ENCODE measurements around the gene ETF1. TPM values are rescaled to one million over a fixed set of nuclear protein-coding genes. Genes with fewer than 3 reads are reported as not detected.
A peak's percentile ranks its signal among the peaks of the same experiment; 100 is the strongest.

The ETF1 gene
- total RNA-seq, 2 donors from 2014 or later = 58.0 to 64.1 TPM

- no peak for DNase-seq (ENCODE audit: low spot score)
- Histone ChIP-seq H3K4me3 (no peak overlapping the region), H3K4me1 (replicated peaks) (peaks cover 2% of the 10 kb centered on the region), H3K9me3 (no peaks in the 10 kb centered on the region), H3K27ac (no peak overlapping the region), H3K27me3 (replicated peaks; ENCODE audit: insufficient read depth) (no peaks in the 10 kb centered on the region), H3K36me3 (peaks cover 7 to 11% of the 10 kb centered on the region in 2 donors)
- WGBS = 93% methylated on average over 4 of the region's 4 CpGs
- intact Hi-C loops (cut with DNase I) = no loop called here
- TF ChIP-seq POLR2A (IDR thresholded peaks at IDR 0.05) (no peak), POLR2AphosphoS5 (IDR thresholded peaks at IDR 0.05) (no peak)
- TF ChIP-seq, protein P1, sequence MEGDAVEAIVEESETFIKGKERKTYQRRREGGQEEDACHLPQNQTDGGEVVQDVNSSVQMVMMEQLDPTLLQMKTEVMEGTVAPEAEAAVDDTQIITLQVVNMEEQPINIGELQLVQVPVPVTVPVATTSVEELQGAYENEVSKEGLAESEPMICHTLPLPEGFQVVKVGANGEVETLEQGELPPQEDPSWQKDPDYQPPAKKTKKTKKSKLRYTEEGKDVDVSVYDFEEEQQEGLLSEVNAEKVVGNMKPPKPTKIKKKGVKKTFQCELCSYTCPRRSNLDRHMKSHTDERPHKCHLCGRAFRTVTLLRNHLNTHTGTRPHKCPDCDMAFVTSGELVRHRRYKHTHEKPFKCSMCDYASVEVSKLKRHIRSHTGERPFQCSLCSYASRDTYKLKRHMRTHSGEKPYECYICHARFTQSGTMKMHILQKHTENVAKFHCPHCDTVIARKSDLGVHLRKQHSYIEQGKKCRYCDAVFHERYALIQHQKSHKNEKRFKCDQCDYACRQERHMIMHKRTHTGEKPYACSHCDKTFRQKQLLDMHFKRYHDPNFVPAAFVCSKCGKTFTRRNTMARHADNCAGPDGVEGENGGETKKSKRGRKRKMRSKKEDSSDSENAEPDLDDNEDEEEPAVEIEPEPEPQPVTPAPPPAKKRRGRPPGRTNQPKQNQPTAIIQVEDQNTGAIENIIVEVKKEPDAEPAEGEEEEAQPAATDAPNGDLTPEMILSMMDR (IDR thresholded peaks at IDR 0.05) = no peak
These were observed 9.6 kb upstream of the ETF1 start for GRCh38 chr5:138552657-138553056.

- H3K36me3 ChIP-seq = no peaks in the 10 kb centered on the region
- H3K27ac ChIP-seq = peak overlapping the region in 1 of 2 donors; percentile 66
- intact Hi-C loops (cut with DNase I) = no loop called here
- H3K4me3 ChIP-seq = no peak overlapping the region
- no peaks in the 10 kb centered on the region for H3K27me3 ChIP-seq (replicated peaks; ENCODE audit: insufficient read depth)
- peaks cover 9% of the 10 kb centered on the region for H3K4me1 ChIP-seq (replicated peaks)
- TF ChIP-seq POLR2AphosphoS5 (IDR thresholded peaks at IDR 0.05) (no peak), POLR2A (IDR thresholded peaks at IDR 0.05) (no peak)
- TF ChIP-seq, protein P1 (IDR thresholded peaks at IDR 0.05) = no peak
- 95% methylated on average over 5 of the region's 5 CpGs for WGBS
- DNase-seq (ENCODE audit: low spot score) = no peak
- no peaks in the 10 kb centered on the region for H3K9me3 ChIP-seq
These were observed 6.4 kb upstream of the ETF1 start for GRCh38 chr5:138549414-138549813.

GRCh38 chr5:138545919-138546562 is 3.0 kb upstream of the ETF1 start:
- Histone ChIP-seq H3K4me1 (replicated peaks) (peaks cover 11% of the 10 kb centered on the region), H3K4me3 (no peak overlapping the region), H3K27me3 (replicated peaks; ENCODE audit: insufficient read depth) (no peaks in the 10 kb centered on the region), H3K27ac (no peak overlapping the region), H3K9me3 (no peaks in the 10 kb centered on the region), H3K36me3 (no peaks in the 10 kb centered on the region)
- DNase-seq (ENCODE audit: low spot score) = no peak
- 78% methylated on average over 6 of the region's 6 CpGs for WGBS
- intact Hi-C loops (cut with DNase I) = no loop called here
- TF ChIP-seq POLR2A (IDR thresholded peaks at IDR 0.05) (no peak), POLR2AphosphoS5 (IDR thresholded peaks at IDR 0.05) (no peak)
- TF ChIP-seq, protein P1 (IDR thresholded peaks at IDR 0.05) = no peak

- Histone ChIP-seq H3K27ac (peak overlapping the region; percentile 96 to 97), H3K9me3 (no peaks in the 10 kb centered on the region), H3K36me3 (no peaks in the 10 kb centered on the region), H3K27me3 (replicated peaks; ENCODE audit: insufficient read depth) (no peaks in the 10 kb centered on the region), H3K4me3 (peak overlapping the region; percentile 93 to 95), H3K4me1 (replicated peaks) (peaks cover 11% of the 10 kb centered on the region)
- no peak for DNase-seq (ENCODE audit: low spot score)
- 60% methylated on average over 16 of the region's 16 CpGs for WGBS
- intact Hi-C loops (cut with DNase I) = no loop called here
- TF ChIP-seq POLR2AphosphoS5 (IDR thresholded peaks at IDR 0.05) (no peak), POLR2A (IDR thresholded peaks at IDR 0.05) (no peak)
- TF ChIP-seq, protein P1 (IDR thresholded peaks at IDR 0.05) = no peak
These were observed 1.4 kb upstream of the ETF1 start for GRCh38 chr5:138544181-138545134.
